ENCODE measurements around the gene OR4C6.

Gene OR4C6

GRCh38 chr11:55661901-55662300, at the start of gene OR4C6:
Gene OR4C6, plus strand, starts transcription at chr11:55662201. Its CDS starts 2,966 bp downstream, at chr11:55665167.
- no peak for TF ChIP-seq CTCF (IDR thresholded peaks at IDR 0.05; ENCODE audit: unreplicated experiment in 3 of 3)
- no peaks in the 10 kb centered on the region for H3K4me1 Mint-ChIP-seq
- no peak within 1 kb of the TSS for H3K27ac Mint-ChIP-seq
- H3K4me3 Mint-ChIP-seq: no peak within 1 kb of the TSS
- H3K9me3 Mint-ChIP-seq: peaks cover 12% of the 10 kb centered on the region
- H3K27me3 Mint-ChIP-seq (ENCODE audit: low read depth): no peaks in the 10 kb centered on the region
- no peaks in the 10 kb centered on the region for H3K36me3 Mint-ChIP-seq (ENCODE audit: low read depth)

- Mint-ChIP-seq H3K27me3 (ENCODE audit: low read depth) (no peaks in the 10 kb centered on the region), H3K36me3 (ENCODE audit: low read depth) (no peaks in the 10 kb centered on the region), H3K4me1 (no peaks in the 10 kb centered on the region), H3K9me3 (peaks cover 30% of the 10 kb centered on the region), H3K27ac (no peak overlapping the region), H3K4me3 (no peak overlapping the region)
- no peak for TF ChIP-seq CTCF (IDR thresholded peaks at IDR 0.05; ENCODE audit: unreplicated experiment in 3 of 3)
Measured at GRCh38 chr11:55624531-55624930, 37.5 kb upstream of the OR4C6 start.

- H3K4me1 Mint-ChIP-seq: no peaks in the 10 kb centered on the region
- TF ChIP-seq CTCF (IDR thresholded peaks at IDR 0.05; ENCODE audit: unreplicated experiment in 3 of 3): no peak
- H3K9me3 Mint-ChIP-seq: peaks cover 5% of the 10 kb centered on the region
- H3K36me3 Mint-ChIP-seq (ENCODE audit: low read depth): no peaks in the 10 kb centered on the region
- H3K4me3 Mint-ChIP-seq: no peak within 1 kb of the TSS
- no peak within 1 kb of the TSS for H3K27ac Mint-ChIP-seq
- no peaks in the 10 kb centered on the region for H3K27me3 Mint-ChIP-seq (ENCODE audit: low read depth)
Measured at GRCh38 chr11:55634813-55635212, 27.2 kb upstream of the OR4C6 start, which contains the start of gene OR4P4. Gene OR4P4, plus strand, starts transcription at chr11:55635113.

GRCh38 chr11:55648027-55648426, 14.0 kb upstream of the OR4C6 start, which contains the start of gene OR4S2:
Gene OR4S2, plus strand, starts transcription at chr11:55648327. Its CDS starts 2,577 bp downstream, at chr11:55650904.
- Mint-ChIP-seq H3K36me3 (ENCODE audit: low read depth) (no peaks in the 10 kb centered on the region), H3K27me3 (ENCODE audit: low read depth) (no peaks in the 10 kb centered on the region), H3K27ac (no peak within 1 kb of the TSS), H3K4me3 (no peak within 1 kb of the TSS), H3K4me1 (no peaks in the 10 kb centered on the region), H3K9me3 (peaks cover 3% of the 10 kb centered on the region)
- no peak for TF ChIP-seq CTCF (IDR thresholded peaks at IDR 0.05; ENCODE audit: unreplicated experiment in 3 of 3)

GRCh38 chr11:55652560-55652959, 9.4 kb upstream of the OR4C6 start:
- H3K27me3 Mint-ChIP-seq (ENCODE audit: low read depth): no peaks in the 10 kb centered on the region
- H3K9me3 Mint-ChIP-seq: no peaks in the 10 kb centered on the region
- no peak for TF ChIP-seq CTCF (IDR thresholded peaks at IDR 0.05; ENCODE audit: unreplicated experiment in 3 of 3)
- no peak overlapping the region for H3K27ac Mint-ChIP-seq
- no peak overlapping the region for H3K4me3 Mint-ChIP-seq
- no peaks in the 10 kb centered on the region for H3K4me1 Mint-ChIP-seq
- no peaks in the 10 kb centered on the region for H3K36me3 Mint-ChIP-seq (ENCODE audit: low read depth)

GRCh38 chr11:55655096-55655495, 6.9 kb upstream of the OR4C6 start:
- Mint-ChIP-seq H3K27me3 (ENCODE audit: low read depth) (no peaks in the 10 kb centered on the region), H3K27ac (no peak overlapping the region), H3K4me3 (no peak overlapping the region), H3K36me3 (ENCODE audit: low read depth) (no peaks in the 10 kb centered on the region), H3K9me3 (peaks cover 4% of the 10 kb centered on the region), H3K4me1 (no peaks in the 10 kb centered on the region)
- TF ChIP-seq CTCF (IDR thresholded peaks at IDR 0.05; ENCODE audit: unreplicated experiment in 3 of 3): no peak
